Measurements from ENCODE around the gene TP53I11.

Gene TP53I11

GRCh38 chr11:44901786-44902185 lies 48.9 kb downstream of the TP53I11 start:
- Histone ChIP-seq H3K9me3 (ENCODE audit: insufficient read depth, low read length) (no peaks in the 10 kb centered on the region), H3F3A (ENCODE audit: insufficient read depth) (no peaks in the 10 kb centered on the region), H4K20me1 (ENCODE audit: low read depth, low read length) (no peaks in the 10 kb centered on the region), H2AFZ (ENCODE audit: low read depth, low read length, severe bottlenecking) (no peak overlapping the region), H3K36me3 (ENCODE audit: low read length) (no peaks in the 10 kb centered on the region), H3K79me2 (ENCODE audit: insufficient read depth, low read length) (no peaks in the 10 kb centered on the region), H3K27ac (ENCODE audit: low read depth, low read length) (no peak overlapping the region), H3K4me2 (ENCODE audit: low read depth, low read length, poor library complexity, severe bottlenecking) (no peak overlapping the region), H3K9me2 (replicated peaks; ENCODE audit: insufficient read depth, low read length) (no peaks in the 10 kb centered on the region), H3K27me3 (ENCODE audit: low read length) (no peaks in the 10 kb centered on the region), H3K9ac (ENCODE audit: low read length) (no peak overlapping the region), H3K4me3 (ENCODE audit: insufficient read depth, low read length, poor library complexity, severe bottlenecking) (no peak overlapping the region)
- no peak for TF ChIP-seq EZH2phosphoT487 (conservative IDR thresholded peaks at IDR 0.05; ENCODE audit: low read length)
- no peak for TF ChIP-seq CTCF (IDR thresholded peaks at IDR 0.05; ENCODE audit: insufficient read depth, low read length, poor library complexity, severe bottlenecking)

- no peaks in the 10 kb centered on the region for H3K36me3 ChIP-seq (ENCODE audit: low read length)
- H3K4me2 ChIP-seq (ENCODE audit: low read depth, low read length, poor library complexity, severe bottlenecking) = no peak overlapping the region
- no peaks in the 10 kb centered on the region for H3K9me2 ChIP-seq (replicated peaks; ENCODE audit: insufficient read depth, low read length)
- no peaks in the 10 kb centered on the region for H3K9me3 ChIP-seq (ENCODE audit: insufficient read depth, low read length)
- no peak overlapping the region for H2AFZ ChIP-seq (ENCODE audit: low read depth, low read length, severe bottlenecking)
- no peaks in the 10 kb centered on the region for H4K20me1 ChIP-seq (ENCODE audit: low read depth, low read length)
- H3K9ac ChIP-seq (ENCODE audit: low read length) = no peak overlapping the region
- H3K79me2 ChIP-seq (ENCODE audit: insufficient read depth, low read length) = no peaks in the 10 kb centered on the region
- no peak overlapping the region for H3K27ac ChIP-seq (ENCODE audit: low read depth, low read length)
- no peaks in the 10 kb centered on the region for H3K27me3 ChIP-seq (ENCODE audit: low read length)
- TF ChIP-seq CTCF (IDR thresholded peaks at IDR 0.05; ENCODE audit: insufficient read depth, low read length, poor library complexity, severe bottlenecking) (no peak), EZH2phosphoT487 (conservative IDR thresholded peaks at IDR 0.05; ENCODE audit: low read length) (no peak)
- H3K4me3 ChIP-seq (ENCODE audit: insufficient read depth, low read length, poor library complexity, severe bottlenecking) = no peak overlapping the region
- H3F3A ChIP-seq (ENCODE audit: insufficient read depth) = no peaks in the 10 kb centered on the region
Measured at GRCh38 chr11:44901120-44901633, 49.5 kb downstream of the TP53I11 start.

GRCh38 chr11:44899959-44900358 lies 50.7 kb downstream of the TP53I11 start:
- no peak overlapping the region for H3K4me2 ChIP-seq (ENCODE audit: low read depth, low read length, poor library complexity, severe bottlenecking)
- no peak for TF ChIP-seq CTCF (IDR thresholded peaks at IDR 0.05; ENCODE audit: insufficient read depth, low read length, poor library complexity, severe bottlenecking)
- TF ChIP-seq EZH2phosphoT487 (conservative IDR thresholded peaks at IDR 0.05; ENCODE audit: low read length) = no peak

More at GRCh38 chr11:44899959-44900358, 50.7 kb downstream of the TP53I11 start:
- Histone ChIP-seq H3F3A (ENCODE audit: insufficient read depth) (no peaks in the 10 kb centered on the region), H3K36me3 (ENCODE audit: low read length) (no peaks in the 10 kb centered on the region), H3K27me3 (ENCODE audit: low read length) (no peaks in the 10 kb centered on the region), H3K9ac (ENCODE audit: low read length) (no peak overlapping the region), H3K79me2 (ENCODE audit: insufficient read depth, low read length) (no peaks in the 10 kb centered on the region), H3K9me3 (ENCODE audit: insufficient read depth, low read length) (no peaks in the 10 kb centered on the region), H4K20me1 (ENCODE audit: low read depth, low read length) (no peaks in the 10 kb centered on the region), H3K4me3 (ENCODE audit: insufficient read depth, low read length, poor library complexity, severe bottlenecking) (no peak overlapping the region), H2AFZ (ENCODE audit: low read depth, low read length, severe bottlenecking) (no peak overlapping the region), H3K9me2 (replicated peaks; ENCODE audit: insufficient read depth, low read length) (no peaks in the 10 kb centered on the region), H3K27ac (ENCODE audit: low read depth, low read length) (no peak overlapping the region)
